ENCODE measurements around the gene STK11.

STK11 gene

DNA sequence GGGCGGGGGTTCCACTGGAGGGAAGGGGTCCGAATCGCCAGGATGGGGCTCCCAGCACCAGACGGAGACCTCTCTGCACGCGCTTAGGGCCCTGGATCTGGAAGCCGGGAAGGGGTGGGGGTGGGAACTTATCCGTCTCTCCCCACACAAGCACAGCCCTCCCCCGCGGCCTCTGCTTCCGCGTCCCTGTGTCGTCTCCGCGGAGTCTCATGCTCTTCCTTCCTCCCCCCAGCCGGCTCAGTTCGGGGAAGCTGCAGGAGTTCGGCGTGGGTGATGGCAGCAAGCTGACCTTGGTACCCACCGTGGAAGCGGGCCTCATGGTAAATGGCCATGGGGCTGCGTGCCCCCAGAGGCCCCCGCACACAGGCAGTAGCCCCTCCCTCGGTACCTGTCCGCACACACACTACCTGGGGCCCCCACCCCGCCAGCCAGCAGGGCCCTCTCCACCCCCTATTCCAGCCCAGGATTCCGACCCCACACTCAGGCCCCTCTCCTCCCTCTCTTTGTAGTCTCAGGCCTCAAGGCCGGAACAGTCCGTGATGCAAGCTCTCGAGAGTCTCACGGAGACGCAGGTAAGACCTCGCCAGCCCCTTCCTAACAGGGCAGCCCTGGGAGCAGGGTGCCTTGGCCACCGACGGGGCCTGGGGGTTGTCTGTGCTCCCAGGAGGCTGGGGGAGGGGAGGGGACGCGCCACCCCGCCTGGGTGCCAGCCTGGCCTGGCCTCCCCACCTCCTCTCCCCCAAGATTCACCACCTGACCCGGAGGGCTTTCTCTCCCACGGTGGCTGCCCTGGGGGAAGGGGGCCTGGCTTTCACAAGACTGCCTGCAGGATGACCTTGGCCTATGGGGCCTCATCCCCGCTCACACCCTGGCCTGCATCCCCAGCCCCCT, 46.0 kb downstream of the STK11 start:
- peak; percentile 76 for DNase-seq

DNA sequence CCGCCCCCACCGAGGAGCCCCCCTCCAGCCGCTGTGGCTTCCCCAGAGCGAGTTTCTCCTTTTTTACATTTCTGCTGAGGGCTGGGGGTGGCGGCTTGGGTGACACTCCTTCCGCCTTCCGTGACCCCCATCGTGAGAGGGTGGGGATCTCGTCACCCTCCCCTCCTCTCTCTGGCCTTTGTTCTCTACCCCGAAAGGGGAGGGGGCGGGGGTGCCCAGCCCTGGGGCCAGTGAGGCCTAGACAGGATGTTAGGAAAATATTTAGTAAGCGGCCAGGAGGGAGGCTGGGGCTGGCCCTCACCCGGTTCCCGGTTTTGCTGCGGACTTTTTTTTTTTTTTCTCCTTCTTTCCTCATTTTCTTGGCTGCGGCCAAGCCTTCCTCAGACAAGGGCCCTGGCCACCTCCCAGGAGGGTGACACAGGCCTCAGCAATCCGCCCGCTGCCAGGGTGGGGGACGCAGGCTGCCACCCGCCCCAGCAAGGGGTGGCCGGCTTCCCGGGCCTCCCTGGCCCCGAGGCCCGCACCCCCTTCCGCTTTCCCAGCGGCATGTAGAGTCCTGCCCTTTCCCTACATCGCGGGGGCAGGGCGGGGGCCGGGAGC, 46.7 kb downstream of the STK11 start:
- peak; percentile 75 for DNase-seq

DNA sequence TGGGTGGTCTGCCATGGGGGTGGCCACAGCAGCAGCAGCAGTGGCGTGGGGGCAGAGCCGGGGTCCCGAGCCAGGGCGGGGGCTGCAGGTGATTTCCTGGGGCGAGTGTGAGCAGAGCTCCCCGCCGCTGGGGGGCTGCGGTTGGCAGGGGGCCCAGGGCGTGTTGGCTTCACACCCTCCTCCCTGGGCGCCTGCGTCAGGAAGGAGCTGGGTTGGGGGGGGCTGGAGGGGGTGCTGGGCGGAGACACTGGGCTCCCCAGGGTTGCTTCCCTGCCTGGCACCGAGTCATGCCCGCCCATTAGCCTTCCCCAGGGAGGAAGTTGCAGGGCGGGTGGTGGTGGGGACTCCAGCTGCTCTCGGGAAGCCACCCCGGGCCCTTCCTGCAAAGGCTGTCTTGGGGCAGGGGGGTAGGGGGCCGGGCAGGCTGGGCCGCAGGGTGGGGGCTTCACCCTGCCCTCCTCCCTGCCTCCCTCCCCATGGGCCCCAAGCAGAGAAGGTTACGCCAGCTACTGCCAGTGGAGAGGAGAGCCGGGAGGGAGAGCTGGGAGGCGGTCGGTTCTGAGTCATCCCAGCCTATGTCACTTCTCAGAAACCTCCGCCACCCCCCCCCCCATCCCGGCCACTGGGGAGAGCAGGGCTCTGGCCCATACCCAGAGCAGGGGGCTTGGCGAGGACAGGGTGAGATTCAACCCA, 47.4 kb downstream of the STK11 start:
- peak; percentile 84 for DNase-seq

DNA sequence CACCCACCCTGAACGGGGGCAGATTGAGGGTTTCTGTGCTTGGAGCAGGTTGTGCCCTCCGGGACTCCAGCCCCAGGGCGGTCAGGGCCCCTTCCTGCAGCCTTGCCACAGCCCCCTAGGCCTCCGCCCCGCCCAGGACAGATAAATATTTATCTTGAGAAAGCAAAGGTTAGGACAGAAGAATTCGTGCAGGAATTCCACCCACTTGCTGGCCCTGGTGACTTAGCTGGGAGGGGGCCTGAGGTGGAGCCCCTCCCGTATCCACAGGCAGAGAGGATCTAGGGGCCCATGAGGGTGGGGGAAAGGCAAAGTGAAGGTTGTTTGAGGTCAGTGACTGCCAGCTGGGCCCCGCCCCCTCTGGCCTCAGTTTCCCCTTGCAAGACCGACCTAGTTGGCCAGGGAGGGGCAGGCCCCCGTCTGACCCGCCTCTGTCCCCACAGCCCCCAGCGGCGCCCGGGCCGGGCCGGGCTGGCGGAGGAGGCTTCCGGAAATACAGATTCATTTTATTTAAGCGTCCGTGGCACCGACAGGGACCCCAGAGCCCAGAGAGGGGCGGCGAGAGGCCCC, 48.0 kb downstream of the STK11 start:
- DNase-seq = no peak

DNA sequence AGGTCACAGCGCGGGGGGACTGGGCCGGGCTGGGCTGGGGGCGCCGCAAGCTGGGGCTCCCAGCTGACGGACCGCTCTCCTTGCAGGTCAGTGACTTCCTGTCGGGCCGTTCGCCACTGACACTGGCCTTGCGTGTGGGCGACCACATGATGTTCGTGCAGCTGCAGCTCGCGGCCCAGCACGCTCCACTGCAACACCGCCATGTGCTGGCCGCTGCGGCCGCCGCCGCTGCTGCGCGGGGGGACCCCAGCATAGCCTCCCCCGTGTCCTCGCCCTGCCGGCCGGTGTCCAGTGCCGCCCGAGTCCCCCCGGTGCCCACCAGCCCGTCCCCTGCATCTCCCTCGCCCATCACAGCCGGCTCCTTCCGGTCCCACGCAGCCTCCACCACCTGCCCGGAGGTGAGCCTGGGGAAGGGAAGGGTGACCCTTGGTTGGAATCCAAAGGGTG, 48.5 kb downstream of the STK11 start:
- DNase-seq = no peak

DNA sequence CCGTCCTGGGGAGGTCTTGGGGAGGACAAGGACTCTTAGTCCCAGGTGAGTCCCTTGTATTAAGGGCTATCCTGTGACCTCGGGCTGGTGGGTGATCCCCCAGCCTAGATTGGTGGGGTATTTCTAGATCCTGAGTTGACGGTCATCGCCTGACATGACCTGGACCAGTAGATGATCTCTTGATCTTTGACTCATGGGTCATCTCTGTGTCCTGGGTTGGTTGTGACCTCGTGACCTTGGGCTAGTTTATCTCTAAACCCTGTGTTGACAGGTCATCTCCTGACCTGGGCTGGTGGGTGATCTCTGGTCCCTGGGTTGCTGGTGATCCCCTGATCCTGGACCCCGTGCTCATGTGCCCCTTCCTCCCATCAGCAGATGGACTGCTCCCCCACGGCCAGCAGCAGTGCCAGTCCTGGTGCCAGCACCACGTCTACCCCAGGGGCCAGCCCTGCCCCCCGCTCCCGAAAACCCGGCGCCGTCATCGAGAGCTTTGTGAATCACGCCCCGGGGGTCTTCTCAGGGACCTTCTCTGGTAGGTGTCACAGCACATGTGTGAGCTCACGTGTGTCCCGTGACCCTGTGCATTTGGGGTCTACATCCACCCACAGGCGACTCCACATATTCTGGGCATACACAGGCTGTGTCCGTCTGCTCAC, 49.1 kb downstream of the STK11 start:
- DNase-seq = no peak

DNA sequence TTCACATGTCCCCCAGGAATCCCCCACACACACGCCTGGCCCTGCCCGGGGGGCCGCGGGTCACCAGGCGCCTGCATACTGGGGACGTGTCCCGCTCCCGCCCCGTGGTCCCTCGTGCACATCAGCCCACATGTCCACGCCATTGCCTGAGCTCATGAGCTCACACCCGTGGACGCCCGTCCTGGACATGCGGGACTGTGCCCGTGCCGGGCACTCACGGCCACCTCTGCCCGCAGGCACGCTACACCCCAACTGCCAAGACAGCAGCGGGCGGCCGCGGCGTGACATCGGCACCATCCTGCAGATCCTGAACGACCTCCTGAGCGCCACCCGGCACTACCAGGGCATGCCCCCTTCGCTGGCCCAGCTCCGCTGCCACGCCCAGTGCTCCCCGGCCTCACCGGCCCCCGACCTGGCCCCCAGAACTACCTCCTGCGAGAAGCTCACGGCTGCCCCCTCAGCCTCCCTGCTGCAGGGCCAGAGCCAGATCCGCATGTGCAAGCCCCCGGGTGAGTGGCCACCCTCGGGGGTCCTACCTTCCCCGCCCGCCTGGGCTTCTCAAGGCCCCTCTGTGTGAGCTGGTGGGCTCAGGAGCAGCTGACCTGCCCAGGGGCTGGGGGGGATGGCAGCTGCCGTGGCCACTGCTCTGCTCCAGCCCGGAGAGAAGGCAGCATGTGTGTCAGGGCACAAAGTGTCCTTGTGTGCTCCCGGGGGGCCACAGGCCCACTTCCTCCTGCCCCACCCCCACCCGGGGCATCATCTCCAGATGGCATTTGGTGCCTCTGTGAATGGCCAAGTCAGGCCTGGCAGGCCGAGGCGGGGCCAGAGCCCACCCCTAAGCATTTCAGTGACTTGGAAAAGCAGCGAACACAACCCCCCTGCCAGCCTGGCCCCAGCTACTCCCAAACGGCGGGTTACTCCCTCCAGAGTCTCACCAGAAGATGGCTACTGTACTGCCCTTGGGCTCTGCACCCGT, 49.9 kb downstream of the STK11 start:
- no peak for DNase-seq

DNA sequence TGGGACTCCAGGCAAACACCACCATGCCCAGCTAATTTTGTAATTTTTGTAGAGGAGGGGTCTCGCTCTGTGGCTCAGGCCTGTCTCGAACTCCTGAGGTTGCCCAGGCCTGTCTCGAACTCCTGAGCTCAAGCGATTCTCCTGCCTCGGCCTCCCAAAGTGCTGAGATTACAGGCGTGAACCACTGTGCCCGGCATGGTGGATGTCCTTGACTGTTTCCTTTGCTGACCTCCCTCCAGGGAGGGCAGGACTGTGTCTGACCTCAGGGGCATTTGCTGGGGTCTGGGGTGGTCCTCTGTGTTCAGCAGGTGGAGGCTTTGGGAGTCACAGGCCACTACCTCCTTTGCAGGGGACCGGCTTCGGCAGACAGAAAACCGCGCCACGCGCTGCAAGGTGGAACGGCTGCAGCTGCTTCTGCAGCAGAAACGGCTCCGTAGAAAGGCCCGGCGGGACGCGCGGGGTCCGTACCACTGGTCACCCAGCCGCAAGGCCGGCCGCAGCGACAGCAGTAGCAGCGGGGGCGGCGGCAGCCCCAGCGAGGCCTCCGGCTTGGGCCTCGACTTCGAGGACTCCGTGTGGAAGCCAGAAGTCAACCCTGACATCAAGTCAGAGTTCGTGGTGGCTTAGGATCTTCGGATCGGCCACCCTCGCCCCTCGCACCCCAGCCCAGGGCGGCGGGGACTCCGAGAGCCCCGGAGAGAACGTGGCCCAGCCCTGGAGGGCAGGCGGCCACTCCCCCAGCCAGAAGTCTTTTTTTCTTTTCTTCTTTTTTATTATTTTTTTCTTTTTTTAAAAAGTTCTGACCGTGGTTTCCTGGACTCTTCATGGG, 51.3 kb downstream of the STK11 start:
- DNase-seq = no peak

DNA sequence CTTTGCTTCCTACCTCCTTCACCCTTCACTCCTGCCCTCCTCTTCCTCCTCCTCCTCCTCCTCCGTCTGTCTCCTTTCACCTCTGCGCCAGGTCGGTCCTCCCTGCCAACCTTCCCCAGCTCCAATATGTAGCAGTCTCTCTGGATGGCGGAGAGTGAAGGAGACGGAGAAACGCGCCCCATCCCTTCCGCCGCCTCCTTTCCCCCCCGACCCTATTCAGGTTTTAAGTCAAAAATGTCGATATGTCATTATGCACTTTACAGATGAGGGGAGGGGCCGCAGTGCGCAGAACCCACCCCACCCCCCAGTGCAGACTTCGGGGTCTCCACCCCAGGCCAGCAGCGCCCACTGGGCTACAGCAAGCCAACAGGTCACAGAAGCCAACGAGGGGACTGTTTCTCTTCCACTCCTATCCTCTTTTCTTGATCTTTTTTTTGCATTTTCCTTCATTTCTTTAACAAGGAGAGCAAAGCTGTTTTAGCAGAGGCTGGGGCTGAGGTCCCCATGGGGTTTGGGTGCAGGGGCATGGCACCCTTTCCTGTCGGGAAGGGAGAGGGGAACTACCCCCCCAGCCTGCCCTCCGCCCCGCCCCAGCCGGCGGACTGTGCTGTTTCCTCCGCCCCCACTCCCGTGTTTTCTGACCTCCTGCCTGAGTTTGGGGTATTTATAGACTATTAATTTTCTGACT, 52.0 kb downstream of the STK11 start:
- DNase-seq = no peak

DNA sequence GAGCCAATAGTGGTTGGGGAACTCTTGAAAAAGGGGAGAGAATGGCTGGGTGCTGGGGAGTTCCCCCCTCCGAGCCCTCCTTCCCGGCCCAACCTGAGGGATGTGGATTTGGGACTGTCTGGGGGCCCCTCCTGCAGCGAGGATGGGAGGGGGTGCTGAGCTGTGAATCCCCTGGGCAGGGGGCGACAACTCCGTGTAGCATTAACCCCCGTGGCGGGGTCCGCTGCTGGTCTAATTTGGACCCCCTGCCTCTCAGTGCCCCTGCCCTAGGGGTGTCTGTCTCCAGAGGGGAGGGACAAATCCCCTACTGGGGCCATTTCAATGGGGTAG, 52.5 kb downstream of the STK11 start:
- DNase-seq = no peak

DNA sequence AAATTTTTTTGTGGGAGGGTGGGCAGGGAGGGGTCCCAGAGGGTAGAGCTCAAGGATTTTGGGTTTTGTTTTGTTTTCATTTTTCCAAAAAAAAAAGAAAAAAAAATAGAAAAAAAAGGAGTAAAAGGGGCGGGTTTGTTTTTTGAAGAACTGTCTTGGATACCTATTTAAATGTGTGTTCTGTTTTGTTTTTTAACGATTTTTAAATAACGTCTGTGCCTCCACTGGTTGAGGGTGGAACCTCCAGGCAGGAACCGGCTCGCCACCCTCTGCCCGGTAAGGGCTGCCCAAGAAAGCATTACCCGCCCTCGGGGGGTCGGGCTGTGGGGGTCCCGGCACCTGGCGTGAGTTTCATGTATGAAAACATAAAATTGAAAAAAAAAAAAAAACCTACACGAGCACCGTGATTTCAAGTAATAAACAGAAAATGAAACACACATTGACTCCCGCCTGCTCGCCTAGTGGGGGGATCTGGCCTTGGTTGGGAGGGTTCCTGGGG, 53.2 kb downstream of the STK11 start:
- no peak for DNase-seq

DNA sequence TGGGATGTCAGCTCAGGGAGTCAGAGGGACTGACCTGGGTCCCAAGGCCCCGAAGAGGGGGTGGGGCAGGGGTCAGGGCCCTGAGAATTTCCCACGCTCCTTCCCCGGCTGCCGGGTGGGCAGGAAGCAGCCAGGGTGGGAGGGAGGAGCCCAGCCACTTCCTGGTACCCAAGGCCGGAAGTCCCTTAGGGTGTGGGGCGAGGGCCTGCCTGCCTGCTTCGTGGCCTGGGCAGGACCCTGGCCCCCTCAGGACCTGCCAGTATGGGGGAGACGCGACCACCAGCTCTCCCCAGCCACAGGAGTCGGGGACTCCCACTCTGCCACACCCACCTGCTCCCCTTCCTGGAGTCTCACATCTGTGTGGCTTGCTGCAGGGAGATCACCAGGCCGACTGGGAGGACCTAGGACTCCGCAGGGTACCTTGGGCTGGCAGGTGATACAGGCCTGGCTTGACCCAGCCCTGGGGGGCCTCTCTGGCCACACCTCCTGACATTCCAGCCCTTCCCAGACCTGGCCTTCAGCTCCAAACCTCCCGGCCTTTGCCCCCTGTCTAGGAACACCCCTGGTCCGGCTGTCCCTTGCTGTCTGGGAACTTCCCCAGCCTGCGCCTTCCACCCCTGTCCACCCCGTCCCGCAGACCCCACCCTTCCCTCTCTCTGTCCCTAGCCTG, 53.8 kb downstream of the STK11 start:
- peak; percentile 83 for DNase-seq

DNA sequence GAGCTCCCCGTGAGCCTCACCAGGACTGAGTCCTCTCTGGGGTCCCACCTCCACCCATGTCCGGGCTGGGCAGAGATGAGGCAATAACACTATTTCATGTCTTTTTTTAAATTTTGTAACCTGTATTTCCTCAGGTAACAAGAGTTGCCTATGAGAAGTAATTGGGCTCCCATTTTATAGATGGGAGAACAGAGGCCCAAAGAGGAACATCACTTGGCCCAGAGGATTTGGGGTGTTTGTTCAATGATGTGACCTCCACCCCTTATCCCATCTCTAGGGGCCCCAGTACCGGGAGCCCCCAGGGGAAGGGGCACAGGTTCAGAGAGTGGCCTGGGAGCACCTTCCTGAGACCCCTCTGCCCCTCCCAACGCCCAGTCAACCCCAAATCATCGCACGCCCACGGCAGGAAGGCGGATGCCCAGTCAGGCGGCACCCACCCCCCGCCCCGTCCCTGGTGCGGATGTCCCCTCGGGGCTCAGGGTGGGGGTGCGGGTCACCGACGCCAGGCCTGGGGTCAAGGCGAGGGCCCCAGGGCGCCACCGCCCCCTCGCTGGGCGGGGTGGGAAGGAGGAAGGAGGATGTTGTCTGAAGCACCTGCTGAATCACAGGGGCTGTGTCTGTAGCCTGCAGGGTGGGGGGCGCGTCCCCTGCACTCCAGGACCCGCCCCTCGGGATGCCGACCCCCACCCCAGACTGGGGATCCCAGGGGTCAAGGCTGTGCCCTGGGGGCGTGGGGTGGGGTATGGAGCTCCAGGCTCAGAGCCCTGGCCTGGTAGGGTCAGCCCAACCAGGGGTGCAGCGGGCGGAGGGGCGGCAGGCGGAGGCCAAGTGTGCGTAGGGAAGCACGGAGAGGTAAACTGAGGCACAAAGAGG, 54.5 kb downstream of the STK11 start:
- peak; percentile 68 for DNase-seq

DNA sequence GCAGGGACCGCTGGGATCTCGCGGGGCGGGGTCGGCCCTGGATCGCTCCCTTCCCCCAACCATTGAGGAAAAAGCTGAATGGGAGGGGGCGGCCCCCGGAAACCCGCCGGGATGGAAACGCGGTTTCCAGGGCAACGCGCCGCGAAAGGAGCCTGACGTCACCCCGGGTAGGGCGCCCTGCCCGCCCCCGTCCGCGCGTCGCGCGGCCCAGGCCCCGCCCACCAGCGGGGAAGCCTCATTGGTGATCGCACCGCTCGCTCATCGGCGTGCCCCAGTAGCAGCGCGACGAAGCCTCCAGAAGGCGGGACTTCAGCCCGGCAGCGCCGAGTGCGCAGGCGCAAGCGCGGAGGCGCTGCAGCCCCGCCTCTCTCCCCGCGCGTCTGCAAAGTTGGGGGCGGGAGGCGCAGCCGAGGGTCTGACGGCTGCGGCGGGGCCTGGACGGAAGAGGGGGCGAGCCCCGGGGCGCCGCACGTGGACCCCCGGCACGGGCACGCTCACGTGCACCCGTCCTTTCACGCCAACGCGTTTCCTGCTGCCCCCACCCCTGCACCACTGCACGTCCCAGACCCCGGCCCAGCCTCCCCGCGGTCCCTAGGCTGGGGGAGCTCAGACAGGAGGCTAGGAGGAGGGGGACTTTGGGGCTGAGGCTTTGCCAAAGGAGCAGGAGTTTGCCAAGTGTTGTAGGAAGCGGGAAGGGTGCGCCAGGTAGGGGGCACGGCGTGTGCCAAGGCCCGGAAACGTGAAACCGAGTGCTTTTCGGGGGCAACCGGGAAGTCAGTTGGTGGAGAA, 55.4 kb downstream of the STK11 start:
- DNase-seq = peak; percentile 98

DNA sequence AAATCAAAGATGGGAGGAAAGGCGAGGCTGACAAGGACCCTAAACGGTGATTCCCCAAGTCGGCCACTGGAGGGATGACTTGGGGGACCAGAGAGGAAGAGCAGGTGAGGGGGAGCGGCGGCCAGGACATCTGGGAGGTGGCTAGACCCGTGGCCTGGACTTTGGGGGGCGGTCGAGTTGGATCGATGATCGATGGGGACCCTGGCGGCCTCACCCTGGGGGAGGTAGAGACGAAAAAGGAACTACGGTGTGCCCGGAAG, 55.9 kb downstream of the STK11 start:
- peak; percentile 54 for DNase-seq

DNA sequence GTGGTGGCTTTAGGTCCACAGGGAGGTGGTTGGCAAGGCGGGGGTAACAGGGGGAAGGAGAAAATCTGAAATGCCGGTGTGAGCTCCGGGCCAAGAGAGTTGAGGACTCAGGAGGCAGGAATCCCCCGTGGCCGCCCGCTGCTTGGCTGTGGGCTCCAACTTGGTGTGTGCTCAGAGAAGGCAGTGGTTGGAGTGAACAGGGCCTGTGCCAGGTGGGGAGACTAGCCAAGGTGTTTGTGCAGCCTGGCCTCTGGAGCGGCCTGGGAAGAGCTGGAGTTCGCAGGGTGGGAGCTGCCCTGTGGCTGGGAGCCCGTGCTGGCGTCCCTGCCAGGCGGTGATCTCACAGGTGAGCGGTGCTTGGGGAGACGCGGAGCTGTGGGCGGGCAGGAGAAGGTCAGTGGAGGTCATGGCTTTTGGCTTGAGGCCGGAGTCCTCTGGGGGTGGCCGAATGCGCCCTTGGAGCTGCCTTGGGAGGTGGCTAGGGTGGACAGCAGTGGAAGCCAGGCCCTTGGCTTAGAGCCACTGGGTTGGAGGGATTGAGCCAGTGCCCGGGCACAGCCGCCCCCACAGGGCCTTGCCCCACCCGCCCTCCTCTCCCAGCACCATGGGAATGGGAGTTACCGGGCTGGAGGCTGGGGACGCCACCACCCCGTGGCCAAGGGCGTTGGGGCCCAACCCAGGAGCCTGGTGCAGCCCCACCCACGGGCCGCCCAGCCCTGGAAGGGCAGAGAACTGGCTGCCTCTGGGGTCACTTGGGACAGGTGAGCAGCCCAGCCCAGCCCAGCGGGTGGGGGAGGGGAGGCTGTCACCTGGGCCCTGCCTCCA, 56.4 kb downstream of the STK11 start:
- DNase-seq = peak; percentile 49

DNA sequence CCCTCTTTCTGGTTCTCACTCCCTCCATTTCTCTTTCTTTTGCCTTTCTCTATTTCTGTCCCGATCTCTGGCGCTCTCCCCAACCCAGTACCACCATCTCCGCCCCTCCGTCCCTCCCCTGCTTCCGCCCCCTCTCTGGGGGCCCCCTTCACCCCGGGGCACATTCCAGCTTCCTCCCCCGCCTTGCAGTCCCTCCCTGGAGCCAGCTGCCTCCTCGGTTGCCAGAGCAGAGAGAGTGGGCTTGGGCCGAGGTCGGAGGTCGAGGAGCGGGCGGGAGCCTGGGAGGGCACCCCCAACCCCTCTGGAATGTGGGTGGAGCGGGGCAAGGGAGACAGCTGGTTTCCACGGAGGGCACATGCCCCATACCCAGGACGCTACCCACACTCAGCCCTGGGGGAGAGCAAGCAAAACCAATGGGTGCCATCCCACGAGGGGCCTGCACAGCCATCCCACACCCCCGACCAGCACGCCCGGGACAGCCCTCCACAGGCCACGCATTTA, 57.1 kb downstream of the STK11 start:
- no peak for DNase-seq
